HCT116 (cell line): ENCODE results near the gene DQX1. TPM values are rescaled to one million over a fixed set of nuclear protein-coding genes. Genes with fewer than 3 reads are reported as not detected.

Experiments used
- ATAC-seq: fragments of 200-7000 bp; cut with Tn5 transposase; 2 replicates; pipeline ENCODE4 v1.9.1; 2020; ENCODE audit warnings: mild to moderate bottlenecking, moderate library complexity
- BruUV-seq: library from RNA; stranded (reverse); fragments of 400-500 nt; replicated peaks from 2 replicates; lab custom pipeline; 2021; lab: Mats Ljungman, UMichigan
- CTCF ChIA-PET: fragments of 300-600 bp; sonication (Branson Sonifier 250); formaldehyde crosslinking; loops from one replicate; lab custom pipeline; 2021; ENCODE audit warnings: antibody characterized with exemption; lab: Charles Lee
- POLR2A ChIA-PET: fragments of 300-600, 350-600 bp; sonication (Branson Sonifier 250); formaldehyde crosslinking; loops from one replicate; lab custom pipeline; 2021; ENCODE audit warnings: antibody characterized with exemption; lab: Charles Lee
- RAD21 ChIA-PET, 2 experiments: fragments of 300-600 bp; sonication (Branson Sonifier 250); formaldehyde crosslinking; loops; one replicate each; lab custom pipeline; 2023; ENCODE audit warnings: low total read pairs in 2 of 2; ENCODE audit not compliant: uncharacterized antibody in 2 of 2, unreplicated experiment in 2 of 2, low non-redundant PET in 1 of 2; lab: Charles Lee
- DNase-seq: peaks from one replicate; pipeline ENCODE4 v3.0.0-alpha.2; 2010; ENCODE audit warnings: low read depth, low spot score
- H2AFZ ChIP-seq: fragments of 200-600 bp; shearing (Covaris generic), sonication (generic); 2 replicates; pipeline ENCODE4 v1.6.1; 2017; ENCODE audit warnings: low read depth, mixed run types, mixed read lengths, antibody characterized with exemption, low read length; ENCODE audit not compliant: poor library complexity, severe bottlenecking
- H3K27ac ChIP-seq: 2 replicates; pipeline ENCODE4 v1.5.1; 2012; ENCODE audit warnings: low read depth, low read length
- H3K27me3 ChIP-seq: fragments of 200-600 bp; sonication (generic); 2 replicates; pipeline ENCODE4 v1.6.1; 2016; ENCODE audit warnings: mixed run types, low read length, mixed read lengths; ENCODE audit not compliant: insufficient read depth
- H3K36me3 ChIP-seq, 2 experiments: fragments of 200-500 bp in 1 of 2; fragments of 200-600 bp in 1 of 2; sonication (Bioruptor generic) in 1 of 2; sonication (generic) in 1 of 2; 2 replicates each; pipeline versions ENCODE4 v1.5.1 to v1.6.1; 2014 to 2016; ENCODE audit warnings: low read length in 2 of 2, inconsistent platforms in 1 of 2, mixed read lengths in 1 of 2, mixed run types in 1 of 2; ENCODE audit not compliant: insufficient read depth in 2 of 2, control insufficient read depth in 1 of 2
- H3K4me1 ChIP-seq, 2 experiments: fragments of 200-600 bp in 1 of 2; sonication (generic) in 1 of 2; 2 replicates each; pipeline versions ENCODE4 v1.5.1 to v1.6.1; 2012 to 2017; ENCODE audit warnings: low read length in 2 of 2, inconsistent platforms in 1 of 2, mild to moderate bottlenecking in 1 of 2, mixed read lengths in 1 of 2, mixed run types in 1 of 2, moderate library complexity in 1 of 2; ENCODE audit not compliant: insufficient read depth in 2 of 2, control insufficient read depth in 1 of 2
- H3K4me2 ChIP-seq: fragments of 200-600 bp; sonication (generic); 2 replicates; pipeline ENCODE4 v1.6.1; 2017; ENCODE audit warnings: mixed run types, low read length, mixed read lengths
- H3K4me3 ChIP-seq, 2 experiments: fragments of 200-600 bp in 1 of 2; sonication (generic) in 1 of 2; replicated peaks in 1 of 2; 2 replicates each; pipeline ENCODE4 v1.5.1; 2011 to 2016; ENCODE audit warnings: low read length in 2 of 2, control low read depth in 1 of 2, low read depth in 1 of 2, mild to moderate bottlenecking in 1 of 2, mixed read lengths in 1 of 2, mixed run types in 1 of 2
- H3K79me2 ChIP-seq: fragments of 200-600 bp; sonication (generic); 2 replicates; pipeline ENCODE4 v1.6.1; 2017; ENCODE audit warnings: mild to moderate bottlenecking, mixed run types, low read length, moderate library complexity, mixed read lengths; ENCODE audit not compliant: insufficient read depth
- H3K9ac ChIP-seq: fragments of 200-600 bp; sonication (generic); 2 replicates; pipeline ENCODE4 v1.6.1; 2016; ENCODE audit warnings: low read length, mixed read lengths
- H3K9me2 ChIP-seq: fragments of 200-600 bp; sonication (generic), shearing (Covaris generic); 2 replicates; pipeline ENCODE4 v1.6.1; 2017; ENCODE audit warnings: mixed run types, mild to moderate bottlenecking, moderate library complexity; ENCODE audit not compliant: insufficient read depth
- H3K9me3 ChIP-seq, 2 experiments: fragments of 200-500 bp in 1 of 2; fragments of 200-600 bp in 1 of 2; sonication (Bioruptor generic) in 1 of 2; sonication (generic) in 1 of 2; 2 replicates each; pipeline ENCODE4 v1.6.1; 2014 to 2017; ENCODE audit warnings: low read length in 2 of 2, mixed read lengths in 2 of 2, inconsistent platforms in 1 of 2, low read depth in 1 of 2, mild to moderate bottlenecking in 1 of 2, mixed run types in 1 of 2, moderate library complexity in 1 of 2; ENCODE audit not compliant: control insufficient read depth in 1 of 2, insufficient read depth in 1 of 2
- H4K20me1 ChIP-seq: fragments of 200-600 bp; sonication (generic), shearing (Covaris generic); 2 replicates; pipeline ENCODE4 v1.6.1; 2017; ENCODE audit warnings: mixed run types, mild to moderate bottlenecking, moderate library complexity; ENCODE audit not compliant: insufficient read depth
- EGR1 ChIP-seq: IDR thresholded peaks from 2 replicates; pipeline ENCODE4 v1.6.1; 2012; ENCODE audit warnings: low read depth
- RAD21 ChIP-seq: IDR thresholded peaks from 2 replicates; pipeline ENCODE4 v1.6.1; 2012; ENCODE audit warnings: low read depth, mild to moderate bottlenecking
- SIN3A ChIP-seq: IDR thresholded peaks from 2 replicates; pipeline ENCODE4 v1.6.1; 2012; ENCODE audit warnings: low read depth
- TCF7L2 ChIP-seq: IDR thresholded peaks from 2 replicates; pipeline ENCODE4 v1.7.0; 2011; ENCODE audit warnings: borderline replicate concordance, inconsistent platforms; ENCODE audit not compliant: insufficient read depth, insufficient read length; ENCODE audit errors: extremely low read depth
- intact Hi-C: fragments of 100-400 bp; cut with micrococcal nuclease; formaldehyde crosslinking; loops from 2 replicates; pipeline ENCODE4 v1.10.0; 2022
- total RNA-seq: library from RNA; stranded (reverse); gene quantifications from one replicate; pipeline ENCODE4 v1.2.1, GENCODE V29; 2021; ENCODE audit not compliant: unreplicated experiment
- TF ChIP-seq, protein P1 (sequence below): IDR thresholded peaks from 2 replicates; pipeline ENCODE4 v1.6.1; 2012
- TF ChIP-seq, protein P2 (sequence below), 3 experiments: fragments of 200-600 bp in 1 of 3; sonication (generic) in 1 of 3; IDR thresholded peaks in 2 of 3; conservative IDR thresholded peaks in 1 of 3; 2 replicates each; pipeline ENCODE4 v1.5.1; 2012 to 2017; ENCODE audit warnings: low read depth in 2 of 3, low read length in 2 of 3, antibody characterized with exemption in 1 of 3, borderline replicate concordance in 1 of 3, control low read depth in 1 of 3, mild to moderate bottlenecking in 1 of 3, mixed read lengths in 1 of 3, mixed run types in 1 of 3, moderate library complexity in 1 of 3; ENCODE audit not compliant: insufficient read depth in 1 of 3

The DQX1 gene
- total RNA-seq, 1 experiment from 2014 or later: 0.98 TPM

DNA sequence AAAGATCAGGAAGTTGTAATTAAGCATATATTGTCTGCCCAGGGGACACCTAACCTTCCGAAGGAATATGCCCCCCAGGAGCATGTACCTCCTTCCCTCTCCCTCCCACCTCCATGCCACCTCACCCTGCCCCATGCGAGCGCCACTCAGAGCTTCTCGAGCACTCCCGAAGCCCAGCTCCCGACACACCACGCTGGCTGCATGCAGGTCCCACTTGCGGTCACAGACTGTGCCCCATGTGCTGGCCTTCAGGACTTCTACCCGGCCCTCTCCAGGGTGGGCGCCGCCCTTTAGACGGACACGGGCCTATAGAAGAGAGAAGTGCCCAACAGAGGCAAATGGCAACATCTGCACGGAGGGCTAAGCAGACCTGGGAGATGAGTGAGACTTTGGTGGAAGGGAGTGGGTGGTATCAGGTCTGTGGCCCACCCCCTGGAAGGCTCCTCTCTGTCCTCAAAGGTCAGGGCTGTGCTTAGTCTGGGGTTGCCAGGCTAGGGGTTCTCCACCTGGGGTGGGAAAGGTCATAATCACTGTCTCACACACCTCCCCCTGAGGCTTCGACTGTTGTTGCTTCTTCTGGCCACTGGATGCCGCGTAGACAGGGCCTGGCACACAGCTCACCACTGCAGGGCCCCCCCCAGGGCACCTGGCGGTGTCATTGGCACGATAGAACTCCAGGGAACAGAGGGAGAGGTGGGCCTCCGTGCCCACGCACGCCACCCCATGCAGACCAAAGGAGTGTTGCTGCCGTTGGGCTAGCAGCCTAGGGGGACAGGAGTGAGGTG is 10.3 kb upstream of the DQX1 start:
- H3K79me2 ChIP-seq: no peaks in the 10 kb centered on the region
- H2AFZ ChIP-seq: no peak overlapping the region
- H3K9me2 ChIP-seq: no peaks in the 10 kb centered on the region
- H3K9me3 ChIP-seq: no peaks in the 10 kb centered on the region
- no peak for DNase-seq
- peak; percentile 43; the same call in 1 of the 2 replicates for ATAC-seq
- BruUV-seq: no TSS peak
- TF ChIP-seq EGR1: no peak
- TF ChIP-seq, protein P1, sequence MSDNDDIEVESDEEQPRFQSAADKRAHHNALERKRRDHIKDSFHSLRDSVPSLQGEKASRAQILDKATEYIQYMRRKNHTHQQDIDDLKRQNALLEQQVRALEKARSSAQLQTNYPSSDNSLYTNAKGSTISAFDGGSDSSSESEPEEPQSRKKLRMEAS: no peak
- no peak for TF ChIP-seq TCF7L2
- TF ChIP-seq RAD21: no peak
- TF ChIP-seq SIN3A: no peak
- TF ChIP-seq, protein P2, sequence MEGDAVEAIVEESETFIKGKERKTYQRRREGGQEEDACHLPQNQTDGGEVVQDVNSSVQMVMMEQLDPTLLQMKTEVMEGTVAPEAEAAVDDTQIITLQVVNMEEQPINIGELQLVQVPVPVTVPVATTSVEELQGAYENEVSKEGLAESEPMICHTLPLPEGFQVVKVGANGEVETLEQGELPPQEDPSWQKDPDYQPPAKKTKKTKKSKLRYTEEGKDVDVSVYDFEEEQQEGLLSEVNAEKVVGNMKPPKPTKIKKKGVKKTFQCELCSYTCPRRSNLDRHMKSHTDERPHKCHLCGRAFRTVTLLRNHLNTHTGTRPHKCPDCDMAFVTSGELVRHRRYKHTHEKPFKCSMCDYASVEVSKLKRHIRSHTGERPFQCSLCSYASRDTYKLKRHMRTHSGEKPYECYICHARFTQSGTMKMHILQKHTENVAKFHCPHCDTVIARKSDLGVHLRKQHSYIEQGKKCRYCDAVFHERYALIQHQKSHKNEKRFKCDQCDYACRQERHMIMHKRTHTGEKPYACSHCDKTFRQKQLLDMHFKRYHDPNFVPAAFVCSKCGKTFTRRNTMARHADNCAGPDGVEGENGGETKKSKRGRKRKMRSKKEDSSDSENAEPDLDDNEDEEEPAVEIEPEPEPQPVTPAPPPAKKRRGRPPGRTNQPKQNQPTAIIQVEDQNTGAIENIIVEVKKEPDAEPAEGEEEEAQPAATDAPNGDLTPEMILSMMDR (IDR thresholded peaks at IDR 0.05 in 2 of 3, conservative IDR thresholded peaks at IDR 0.05 in 1 of 3; ENCODE audit: borderline replicate concordance in 1 of 3, insufficient read depth in 1 of 3, low read depth in 2 of 3, low read length in 2 of 3): no peak
- TF ChIP-seq, all 23 proteins: peak for 0
- no peak overlapping the region for H3K9ac ChIP-seq
- H3K27me3 ChIP-seq: no peaks in the 10 kb centered on the region
- no peak overlapping the region for H3K4me3 ChIP-seq
- H4K20me1 ChIP-seq: no peaks in the 10 kb centered on the region
- no peak overlapping the region for H3K27ac ChIP-seq
- ChIA-PET CTCF (no interaction called here), POLR2A (no interaction called here), RAD21 (no interaction called here)
- H3K4me1 ChIP-seq: peaks cover 0 to 2% of the 10 kb centered on the region in 2 experiments; a peak in 1 of 4 replicates
- H3K4me2 ChIP-seq: no peak overlapping the region
- no peaks in the 10 kb centered on the region; a peak in 1 of 4 replicates for H3K36me3 ChIP-seq
- intact Hi-C loops: no loop called here
